Stimulated activated CD4-positive, alpha-beta T cell treated with anti-CD3 and anti-CD28 coated beads, TNF-alpha, amount 100 ng/mL, for 1 hour (primary cell): ENCODE results near the gene SPTBN2.

Source experiments
- DNase-seq, 3 donors: peaks; one replicate each; pipeline ENCODE4 v3.0.0-alpha.2; 2020; ENCODE audit warnings: low read depth in 3 of 3, low spot score in 1 of 3

SPTBN2 gene

GRCh38 chr11:66728693-66729385 lies at the start of gene SPTBN2:
TSS of gene SPTBN2 (minus strand) at chr11:66729216. CDS start at chr11:66721240, 7,976 bp downstream.
- DNase-seq, result no peak

- no peak for DNase-seq
These were observed 39.8 kb upstream of the SPTBN2 start for GRCh38 chr11:66768818-66769217.

DNA sequence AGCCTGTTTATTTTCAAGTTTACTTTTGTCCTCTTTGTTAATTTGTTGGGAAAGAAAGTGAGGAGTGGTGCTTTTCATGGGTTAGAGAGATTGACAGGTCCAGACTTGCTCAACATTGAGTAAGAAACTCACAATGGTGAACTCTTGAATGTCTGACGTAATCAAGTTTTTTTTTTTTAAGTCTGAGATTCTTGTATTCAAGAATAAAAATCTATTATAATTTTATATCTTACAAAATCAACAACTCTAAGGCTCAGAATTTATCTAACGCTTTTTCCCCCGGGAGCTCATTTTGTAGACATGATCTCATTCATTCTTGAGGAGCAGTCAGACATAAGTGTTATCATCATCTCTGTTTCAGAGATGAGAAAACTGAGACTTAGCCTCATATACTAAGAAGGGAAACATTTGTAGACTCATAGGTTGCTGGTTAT lies 39.1 kb upstream of the SPTBN2 start:
- DNase-seq, result no peak

DNA sequence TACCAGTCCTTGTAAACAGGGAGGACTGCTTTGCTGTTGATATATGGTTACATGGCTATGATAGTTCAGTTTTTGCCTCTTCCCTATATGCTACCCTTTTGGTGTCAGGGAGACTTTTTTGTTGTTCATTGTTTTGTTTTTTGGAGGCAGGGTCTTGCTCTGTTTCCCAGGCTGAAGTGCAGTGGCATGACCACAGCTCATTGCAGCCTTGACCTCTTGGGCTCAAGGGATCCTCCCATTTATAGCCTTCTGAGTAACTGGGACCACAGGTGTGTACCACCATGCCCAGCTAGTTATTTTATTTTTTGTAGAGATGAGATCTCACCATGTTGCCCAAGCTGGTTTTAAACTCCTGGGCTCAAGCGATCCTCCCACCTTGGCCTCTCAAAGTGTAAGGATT lies 38.6 kb upstream of the SPTBN2 start:
- no peak for DNase-seq

- no peak for DNase-seq
These were observed 37.7 kb upstream of the SPTBN2 start for GRCh38 chr11:66766681-66767080.

GRCh38 chr11:66762088-66762487 lies 33.1 kb upstream of the SPTBN2 start:
- DNase-seq, result no peak

GRCh38 chr11:66752148-66752547 lies 23.1 kb upstream of the SPTBN2 start:
- DNase-seq, result no peak

DNA sequence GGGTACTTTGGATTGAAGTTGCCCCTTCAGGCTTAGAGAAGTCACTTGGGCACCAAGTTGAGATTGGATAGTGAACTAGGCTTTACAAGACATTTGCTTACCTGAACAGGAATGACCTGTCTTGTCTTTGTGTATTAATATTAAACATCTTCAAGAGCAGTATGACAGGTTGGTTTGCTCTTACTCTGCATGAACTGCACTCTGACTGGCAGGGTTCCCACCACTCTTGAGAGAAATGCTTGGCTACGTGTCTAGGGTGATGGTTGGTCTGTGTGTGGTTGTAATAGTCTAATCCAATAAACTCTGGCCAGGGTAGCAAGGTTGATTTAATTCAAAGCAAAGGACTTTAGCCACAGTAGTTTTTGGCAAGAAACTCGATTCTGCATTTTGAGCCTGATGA lies 20.1 kb upstream of the SPTBN2 start:
- no peak for DNase-seq

DNA sequence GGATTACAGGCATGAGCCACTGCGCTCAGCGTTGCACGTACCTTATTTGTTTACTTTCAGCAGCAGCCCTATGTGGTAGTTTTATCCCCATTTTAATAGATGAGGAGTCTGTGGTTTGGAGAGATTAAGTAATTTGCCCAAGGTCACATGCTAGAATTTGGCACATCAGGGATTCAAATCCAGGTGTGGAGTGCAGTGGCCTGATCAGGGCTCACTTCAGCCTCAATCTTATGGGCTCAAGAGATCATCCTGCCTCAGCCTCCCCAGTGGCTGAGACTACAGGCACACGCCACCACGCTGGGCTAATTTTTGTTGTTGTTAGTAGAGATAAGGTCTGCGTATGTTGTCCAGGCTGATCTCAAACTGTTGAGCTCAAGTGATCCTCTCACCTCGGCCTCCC lies 18.5 kb upstream of the SPTBN2 start:
- DNase-seq, result no peak

DNA sequence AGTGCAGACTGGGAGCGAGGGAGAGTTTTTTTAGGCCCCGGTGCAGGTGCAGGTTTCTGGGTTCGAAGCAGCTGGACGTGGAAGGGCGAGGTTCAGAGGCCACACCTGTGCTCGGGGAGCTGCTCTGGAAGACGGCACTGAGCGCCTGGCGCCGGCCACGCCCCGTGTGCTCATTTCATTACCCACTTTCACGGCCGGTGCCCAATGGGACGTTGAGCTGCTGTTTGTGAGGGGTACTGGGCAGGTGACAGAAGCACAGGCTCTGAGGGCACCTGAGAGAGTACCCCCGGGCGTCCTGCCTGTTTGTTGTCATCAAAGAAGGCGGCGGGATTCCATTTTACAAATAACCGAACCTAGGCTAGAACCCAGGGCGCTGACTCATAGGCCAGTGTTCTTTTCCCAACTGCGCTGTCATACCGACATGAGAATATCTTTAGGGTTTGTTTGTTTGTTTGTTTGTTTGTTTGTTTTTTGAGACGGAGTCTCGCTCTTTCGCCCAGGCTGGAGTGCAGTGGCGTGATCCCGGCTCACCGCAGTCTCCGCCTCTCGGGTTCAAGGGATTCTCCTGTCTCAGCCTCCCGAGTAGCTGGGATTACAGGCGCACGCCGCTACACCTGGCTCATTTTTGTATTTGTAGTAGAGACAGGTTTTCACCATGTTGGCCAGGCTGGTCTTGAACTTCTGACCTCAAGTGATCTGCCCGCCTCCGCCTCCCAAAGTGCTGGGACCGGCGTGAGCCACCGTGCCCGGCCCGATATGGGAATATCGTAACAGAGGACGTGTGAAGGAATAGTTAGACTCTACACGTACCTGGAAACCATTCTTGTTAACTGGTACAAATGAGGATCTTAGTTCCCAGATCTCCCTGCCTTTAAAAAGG lies 16.6 kb upstream of the SPTBN2 start:
- peak in 1 of 3 donors; percentile 14 for DNase-seq

GRCh38 chr11:66744485-66745355 lies 15.7 kb upstream of the SPTBN2 start:
- DNase-seq, result peak; percentile 70 to 88 (median 86)

- DNase-seq, result no peak
These were observed 14.4 kb upstream of the SPTBN2 start for GRCh38 chr11:66743271-66743968.

DNA sequence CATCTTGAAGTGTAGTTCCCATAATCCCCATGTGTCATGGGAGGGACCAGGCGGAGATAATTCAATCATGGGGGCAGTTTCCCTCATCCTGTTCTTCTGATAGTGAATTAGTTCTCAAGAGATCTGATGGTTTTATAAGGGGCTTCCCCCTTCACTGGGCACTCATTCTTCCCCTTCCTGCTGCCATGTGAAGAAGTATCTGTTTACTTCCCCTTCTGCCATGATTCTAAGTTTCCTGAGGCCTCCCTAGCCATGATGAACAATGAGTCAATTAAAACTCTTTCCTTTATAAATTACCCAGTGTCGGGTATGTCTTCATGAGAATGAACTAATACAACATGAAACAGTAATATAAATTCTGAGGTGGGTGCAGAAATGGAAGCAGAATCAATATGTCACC lies 12.1 kb upstream of the SPTBN2 start:
- no peak for DNase-seq

DNA sequence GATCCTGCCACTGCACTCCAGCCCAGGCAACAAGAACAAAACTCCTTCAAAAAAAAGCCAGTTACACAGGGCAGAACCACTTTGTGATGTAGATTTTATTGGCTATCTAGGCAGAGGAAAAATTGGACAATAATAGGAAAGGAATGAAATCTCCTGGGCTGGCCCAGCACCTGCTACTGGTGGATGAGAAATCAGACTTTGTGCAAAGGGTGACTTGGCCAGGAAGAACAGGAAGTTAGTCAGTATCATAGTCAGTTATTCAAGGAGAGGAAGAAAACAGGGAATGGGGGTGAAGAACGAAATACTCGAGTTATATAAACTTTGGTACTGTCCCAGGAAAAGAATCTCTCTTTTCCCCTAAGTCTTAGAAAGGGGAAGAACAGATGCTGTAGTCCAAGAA lies 11.0 kb upstream of the SPTBN2 start:
- no peak for DNase-seq

GRCh38 chr11:66734215-66734614 lies 5.2 kb upstream of the SPTBN2 start:
- DNase-seq, result no peak

DNA sequence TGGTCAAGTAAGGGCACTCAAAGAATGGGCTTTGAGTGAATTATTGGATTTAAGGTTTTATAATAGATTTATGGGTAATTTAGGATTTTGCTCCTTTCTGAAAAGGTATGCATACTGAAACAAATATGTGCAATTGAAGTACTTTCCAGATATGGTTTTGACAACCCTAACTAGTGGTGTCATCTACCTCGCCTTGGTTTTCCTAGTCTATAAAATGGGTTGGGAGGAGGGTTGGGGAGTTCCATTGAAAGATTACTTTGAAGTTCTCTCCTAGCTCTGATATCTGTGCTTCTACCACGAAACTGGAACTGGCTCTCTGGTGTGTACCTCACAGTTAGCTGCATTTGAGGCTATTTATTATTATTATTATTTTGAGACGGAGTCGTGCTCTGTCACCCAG lies 431 bp upstream of the SPTBN2 start:
- DNase-seq, result no peak

DNA sequence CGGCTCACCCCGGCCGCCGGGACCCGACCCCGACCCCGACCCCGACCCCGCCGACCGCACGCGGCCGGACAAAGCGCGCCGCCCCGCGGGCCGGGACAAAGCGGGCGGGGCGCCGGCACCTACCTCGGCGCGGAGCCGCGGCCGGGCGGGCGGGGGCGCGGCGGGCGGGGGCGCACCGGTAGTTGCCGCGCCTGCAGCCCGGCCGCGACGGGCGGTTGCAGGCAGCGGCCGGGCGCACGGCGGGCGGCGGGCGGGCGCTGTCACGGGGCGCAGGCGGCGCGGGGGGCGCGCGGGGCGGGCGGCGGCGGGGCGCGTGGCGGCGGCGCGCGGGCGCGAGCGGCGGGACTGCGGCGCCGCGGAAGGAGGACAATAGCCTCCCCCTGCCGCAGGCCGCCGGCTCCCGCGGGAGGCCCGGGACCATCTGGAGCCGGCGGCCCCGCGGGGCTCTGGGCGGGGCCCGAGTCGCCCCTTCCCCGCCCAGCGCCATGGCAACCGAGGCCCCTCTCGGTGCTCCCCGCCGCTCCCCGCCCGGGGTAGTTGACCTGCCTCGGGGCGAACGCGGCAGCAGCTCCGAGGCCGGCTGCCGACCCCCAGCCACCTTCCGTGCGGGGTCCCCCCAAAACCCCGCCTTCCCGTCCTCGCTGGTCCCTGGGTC lies 851 bp downstream of the SPTBN2 start:
- DNase-seq, result no peak

DNA sequence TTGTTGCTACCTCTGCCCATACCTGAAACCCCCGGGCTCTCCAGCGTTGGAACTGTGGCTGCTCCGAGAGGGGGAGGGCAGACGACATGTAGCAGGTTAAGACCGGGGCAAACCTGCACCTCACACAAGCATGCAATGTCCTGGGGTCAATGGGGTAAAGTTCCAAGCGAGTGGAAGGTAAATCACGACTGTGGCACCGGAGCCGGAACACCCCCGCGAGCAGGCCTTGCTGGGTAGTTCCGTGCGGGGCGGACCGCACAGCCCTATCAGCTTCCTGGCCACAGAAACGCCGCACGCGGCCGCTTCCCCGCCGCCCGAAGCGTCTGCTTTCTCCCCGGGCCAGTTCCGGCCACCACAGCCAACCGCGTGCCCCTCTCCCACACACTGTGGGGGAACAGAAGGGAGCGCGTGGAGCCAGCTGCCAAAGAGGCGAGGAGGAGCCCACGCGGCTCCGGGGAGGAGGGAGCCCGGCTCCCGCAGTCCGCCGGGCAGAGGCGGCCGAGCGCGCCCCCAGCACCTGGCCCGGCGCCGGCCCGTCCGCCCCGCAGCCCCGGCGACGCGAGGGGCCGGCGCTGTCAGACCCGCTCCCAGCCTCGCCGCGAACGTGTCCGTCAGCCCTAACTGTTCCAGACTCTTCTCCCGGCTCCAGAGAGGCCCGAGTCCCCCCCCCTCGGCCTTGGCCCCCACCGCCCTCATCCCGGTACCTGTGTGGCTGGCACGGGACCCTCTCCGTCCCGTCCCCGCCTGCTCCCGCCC lies 1.6 kb downstream of the SPTBN2 start:
- no peak for DNase-seq

DNA sequence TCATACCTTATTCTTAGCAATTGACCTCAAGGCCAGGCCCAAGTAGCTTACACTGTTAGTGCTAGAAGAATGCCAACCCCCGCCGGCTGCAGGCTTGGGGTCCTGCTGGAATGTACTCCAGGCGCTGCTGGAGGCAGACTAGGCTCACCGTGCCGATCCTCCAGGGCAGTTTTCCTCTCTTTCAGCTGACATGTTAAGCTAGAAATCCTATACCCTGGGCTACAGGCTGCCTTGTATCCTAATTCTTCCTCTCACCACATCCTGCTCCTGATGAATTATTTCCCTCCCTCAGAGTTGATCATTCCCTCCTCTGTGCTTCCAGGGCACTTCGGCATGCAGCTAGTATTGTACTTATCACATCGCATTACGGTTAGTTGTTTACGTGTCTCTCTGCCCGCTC lies 3.4 kb downstream of the SPTBN2 start:
- DNase-seq, result no peak

DNA sequence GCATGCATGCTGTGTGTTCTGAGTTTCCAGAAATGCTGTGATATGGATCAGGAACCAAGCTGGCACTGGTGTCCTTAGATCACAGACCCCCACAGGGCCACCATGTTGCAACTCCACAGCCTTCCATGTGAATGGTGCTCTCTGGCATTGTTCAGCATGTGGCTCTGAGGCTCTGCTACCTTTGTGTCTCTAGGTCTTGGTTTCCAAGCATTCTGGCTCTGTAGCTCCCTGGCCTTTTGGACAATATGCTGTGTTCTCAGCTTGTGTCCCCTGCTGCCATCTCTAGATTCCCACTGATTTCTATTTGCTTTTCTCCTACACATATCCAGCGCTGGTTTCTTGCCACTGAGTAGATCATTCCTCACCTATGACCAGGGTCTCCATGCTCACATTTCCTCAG lies 3.9 kb downstream of the SPTBN2 start:
- DNase-seq, result no peak
